ENCODE data around the gene SSX7.
"Not testable (repeated sequence)": the region's sequence is repeated elsewhere in the genome, so short reads cannot be mapped to it uniquely, and the experiment has no call there.

The SSX7 gene, protein sequence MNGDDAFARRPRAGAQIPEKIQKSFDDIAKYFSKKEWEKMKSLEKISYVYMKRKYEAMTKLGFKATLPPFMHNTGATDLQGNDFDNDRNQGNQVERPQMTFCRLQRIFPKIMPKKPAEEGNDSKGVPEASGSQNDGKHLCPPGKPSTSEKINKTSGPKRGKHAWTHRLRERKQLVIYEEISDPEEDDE

GRCh38 chrX:52654800-52655199 is at the start of gene SSX7:
Gene SSX7, minus strand, starts transcription at chrX:52654900. Its CDS starts 1,428 bp downstream, at chrX:52653472.
- not testable (repeated sequence) for DNase-seq

- not testable (repeated sequence) for DNase-seq
Observed at GRCh38 chrX:52692034-52692433, 37.3 kb upstream of the SSX7 start.

- DNase-seq = not testable (repeated sequence)
Observed at GRCh38 chrX:52662218-52662617, 7.5 kb upstream of the SSX7 start.

DNA sequence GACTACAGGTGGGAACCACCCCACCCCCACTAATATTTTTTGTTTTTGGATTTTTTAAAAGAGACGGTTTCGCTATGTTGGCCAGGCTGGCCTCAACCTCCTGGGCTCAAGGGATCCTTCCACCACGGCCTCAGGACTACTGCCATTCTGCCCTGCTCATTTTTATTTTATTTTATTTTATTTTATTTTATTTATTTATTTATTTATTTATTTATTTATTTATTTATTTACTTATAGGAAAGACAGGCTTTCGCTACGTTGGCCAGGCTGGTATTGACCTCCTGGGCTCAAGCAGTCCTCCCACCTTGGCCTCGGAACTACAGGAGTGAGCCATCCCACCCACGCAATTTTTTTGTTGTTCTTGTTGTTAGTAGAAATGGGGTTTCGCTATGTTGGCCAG is 775 bp upstream of the SSX7 start:
- DNase-seq = not testable (repeated sequence)

DNA sequence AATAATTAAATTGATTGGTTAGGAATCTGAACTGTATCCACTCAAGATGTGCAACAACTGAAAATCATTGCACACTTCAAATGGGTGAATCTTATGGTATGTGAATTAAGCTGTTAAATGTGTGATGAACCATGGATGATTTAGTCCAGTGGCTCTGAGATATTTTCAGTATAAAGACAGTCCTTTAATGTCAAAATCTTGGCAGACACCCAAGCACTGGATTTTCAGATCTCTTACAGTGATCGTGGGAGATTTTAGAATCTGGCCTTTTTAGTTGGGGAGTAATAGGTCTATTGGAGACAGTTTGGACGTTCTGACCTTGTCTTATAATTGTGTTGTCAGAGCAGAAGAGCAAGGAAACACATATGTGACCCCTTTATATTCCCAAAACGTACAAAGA is 4.0 kb downstream of the SSX7 start:
- not testable (repeated sequence) for DNase-seq

GRCh38 chrX:52648956-52649355 is 5.7 kb downstream of the SSX7 start:
- DNase-seq = not testable (repeated sequence)

DNA sequence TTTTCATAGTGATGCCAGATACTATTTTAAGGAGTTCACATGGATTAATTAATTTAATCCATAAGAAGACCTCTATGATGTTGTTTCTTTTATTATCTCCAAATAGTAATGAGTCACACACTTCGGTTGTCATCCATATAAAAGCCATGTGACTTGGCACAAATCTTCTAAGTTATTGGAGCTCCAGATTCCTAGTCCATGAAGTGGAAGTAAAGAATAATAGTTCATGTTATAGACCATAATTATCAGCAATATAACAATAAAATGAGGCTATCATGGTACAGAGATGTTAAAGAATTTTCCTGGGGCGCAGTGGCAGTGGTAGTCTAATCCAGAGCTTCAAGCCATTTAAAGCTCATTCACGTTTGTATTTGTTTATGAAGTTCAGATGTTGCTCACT is 26.2 kb downstream of the SSX7 start:
- not testable (repeated sequence) for DNase-seq

DNA sequence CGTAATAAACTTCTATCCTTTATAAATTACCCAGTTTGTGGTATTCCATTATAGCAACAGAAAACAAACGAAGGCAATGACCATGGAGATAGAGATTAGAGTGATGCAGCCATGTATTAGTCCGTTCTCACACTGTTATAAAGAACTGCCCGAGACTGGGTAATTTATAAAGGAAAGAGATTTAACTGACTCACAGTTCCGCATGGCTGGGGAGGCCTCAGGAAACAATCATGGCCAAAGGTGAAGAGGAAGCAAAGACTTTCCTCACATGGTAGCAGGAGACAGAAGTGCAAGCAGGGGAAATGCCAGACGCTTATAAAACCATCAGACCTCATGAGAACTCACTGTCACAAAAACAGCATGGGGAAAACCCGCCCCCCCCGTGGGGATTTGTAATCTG is 34.0 kb downstream of the SSX7 start:
- not testable (repeated sequence) for DNase-seq

DNA sequence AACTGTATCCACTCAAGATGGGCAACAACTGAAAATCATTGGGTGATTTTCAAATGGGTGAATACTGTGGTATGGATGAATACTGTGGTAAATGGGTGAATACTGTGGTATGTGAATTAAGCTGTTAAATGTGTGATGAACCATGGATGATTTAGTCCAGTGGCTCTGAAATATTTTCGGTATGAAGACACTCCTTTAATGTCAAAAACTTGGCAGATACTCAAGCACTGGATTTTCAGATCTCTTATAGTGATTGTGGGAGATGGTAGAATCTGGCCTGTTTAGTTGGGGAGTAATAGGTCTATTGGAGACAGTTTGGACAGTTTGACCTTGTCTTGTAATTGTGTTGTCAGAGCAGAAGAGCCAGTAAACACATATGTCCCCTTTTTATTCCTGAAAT is 45.7 kb downstream of the SSX7 start:
- DNase-seq = no peak

GRCh38 chrX:52603151-52603550 is 51.5 kb downstream of the SSX7 start:
- not testable (repeated sequence) for DNase-seq

DNA sequence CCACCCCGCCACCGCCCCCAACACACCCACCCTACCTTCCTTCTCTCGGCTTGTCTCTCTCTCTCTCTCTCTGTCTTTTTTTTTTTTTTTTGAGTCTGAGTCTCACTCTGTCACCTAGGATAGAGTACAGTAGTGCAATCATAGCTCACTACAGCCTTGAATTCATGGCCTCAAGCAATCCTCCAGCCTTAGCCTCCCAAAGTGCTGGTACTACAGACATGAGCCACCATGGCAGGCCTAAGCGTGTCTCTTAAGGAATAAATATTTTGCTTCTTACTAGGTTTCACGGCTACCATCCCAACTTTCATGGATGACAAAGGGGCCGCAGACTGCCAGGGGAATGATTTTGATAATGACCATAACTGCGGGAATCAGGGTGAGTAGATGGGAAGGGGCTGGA is 55.8 kb downstream of the SSX7 start:
- no peak for DNase-seq

DNA sequence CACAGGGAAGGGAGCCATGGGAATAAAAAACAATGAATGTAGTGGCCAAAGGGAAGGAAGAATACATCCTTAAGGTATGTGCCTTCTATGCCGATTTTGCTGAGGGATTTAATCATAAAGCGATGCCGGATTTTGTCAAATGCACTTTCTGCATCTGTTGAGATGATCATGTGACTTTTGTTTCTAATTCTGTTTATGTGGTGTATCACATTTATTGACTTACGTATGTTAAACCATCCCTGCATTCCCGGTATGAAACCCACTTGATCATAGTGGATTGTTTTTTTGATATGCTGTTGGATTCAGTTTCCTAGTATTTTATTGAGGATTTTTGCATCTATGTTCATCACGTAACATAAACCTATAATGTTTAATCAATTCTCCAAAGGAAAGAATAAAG is 60.0 kb downstream of the SSX7 start:
- DNase-seq = no peak

All from CD4-positive, alpha-beta T cell treated with Interleukin-12 subunit alpha and Interleukin-12 subunit beta, for 1 hour (primary cell).